NCI-H2081 treated with DMSO at 0.1 percent for 48 hours (cell line): ENCODE data around the gene MDFIC2.
"Not testable (repeated sequence)": the region's sequence is repeated elsewhere in the genome, so short reads cannot be mapped to it uniquely, and the experiment has no call there.

ENCODE experiments used
- DNase-seq: peaks from one replicate; lab custom pipeline; 2025; lab: John Stamatoyannopoulos, UW

Gene MDFIC2

GRCh38 chr3:70312336-70312735, at the start of gene MDFIC2:
MDFIC2 (minus strand) TSS chr3:70312638; CDS start chr3:70311973, 665 bp downstream.
- DNase-seq, result no peak

- no peak for DNase-seq
Observed at GRCh38 chr3:70360979-70361760, 48.7 kb upstream of the MDFIC2 start.

- no peak for DNase-seq
Observed at GRCh38 chr3:70359711-70360110, 47.3 kb upstream of the MDFIC2 start.

- no peak for DNase-seq
Observed at GRCh38 chr3:70358978-70359580, 46.6 kb upstream of the MDFIC2 start.

GRCh38 chr3:70352215-70352614, 39.8 kb upstream of the MDFIC2 start:
- no peak for DNase-seq

GRCh38 chr3:70342149-70342548, 29.7 kb upstream of the MDFIC2 start:
- no peak for DNase-seq

GRCh38 chr3:70336885-70337284, 24.4 kb upstream of the MDFIC2 start:
- not testable (repeated sequence) for DNase-seq

GRCh38 chr3:70333080-70333479, 20.6 kb upstream of the MDFIC2 start:
- DNase-seq, result no peak

- no peak for DNase-seq
Observed at GRCh38 chr3:70315021-70315420, 2.6 kb upstream of the MDFIC2 start.

GRCh38 chr3:70310809-70311208, 1.6 kb downstream of the MDFIC2 start:
- no peak for DNase-seq

- DNase-seq, result no peak
Observed at GRCh38 chr3:70309591-70309990, 2.8 kb downstream of the MDFIC2 start.

GRCh38 chr3:70308760-70309159, 3.7 kb downstream of the MDFIC2 start:
- DNase-seq, result no peak

- no peak for DNase-seq
Observed at GRCh38 chr3:70306736-70307135, 5.7 kb downstream of the MDFIC2 start.

- DNase-seq, result no peak
Observed at GRCh38 chr3:70298385-70298784, 14.1 kb downstream of the MDFIC2 start.

- DNase-seq, result no peak
Observed at GRCh38 chr3:70291097-70291482, 21.3 kb downstream of the MDFIC2 start.

GRCh38 chr3:70290431-70291096, 21.9 kb downstream of the MDFIC2 start:
- DNase-seq, result not testable (repeated sequence)

- no peak for DNase-seq
Observed at GRCh38 chr3:70281663-70282062, 30.8 kb downstream of the MDFIC2 start.

GRCh38 chr3:70277304-70277703, 35.1 kb downstream of the MDFIC2 start:
- peak; percentile 65 for DNase-seq

- no peak for DNase-seq
Observed at GRCh38 chr3:70276901-70277300, 35.5 kb downstream of the MDFIC2 start.

- no peak for DNase-seq
Observed at GRCh38 chr3:70273492-70273891, 38.9 kb downstream of the MDFIC2 start.

- DNase-seq, result no peak
Observed at GRCh38 chr3:70272798-70273197, 39.6 kb downstream of the MDFIC2 start.

GRCh38 chr3:70264122-70264780, 48.2 kb downstream of the MDFIC2 start:
- no peak for DNase-seq

- no peak for DNase-seq
Observed at GRCh38 chr3:70261283-70261682, 51.2 kb downstream of the MDFIC2 start.
